SK-N-SH treated with all-trans-retinoic acid at 6 μM for 48 hours (cell line): ENCODE results near the gene MVB12A.

ENCODE experiments used
- ATAC-seq: fragments of 200-7000 bp; cut with Tn5 transposase; 3 replicates; pipeline ENCODE4 v1.9.1; 2020; ENCODE audit warnings: mild to moderate bottlenecking, moderate library complexity
- BACH2 ChIP-seq: fragments of 250-450 bp; sonication (Bioruptor Pico); IDR thresholded peaks from 2 replicates; pipeline ENCODE4 v1.9.0; 2021; ENCODE audit warnings: mild to moderate bottlenecking, borderline replicate concordance
- CREB5 ChIP-seq: fragments of 250-450 bp; sonication (Bioruptor Pico); IDR thresholded peaks from 2 replicates; pipeline ENCODE4 v1.5.1; 2020; ENCODE audit warnings: low read depth, mild to moderate bottlenecking, moderate library complexity
- CSDC2 ChIP-seq: fragments of 250-450 bp; sonication (Bioruptor Pico); IDR thresholded peaks from 2 replicates; pipeline ENCODE4 v1.5.0; 2020; ENCODE audit warnings: mild to moderate bottlenecking, moderate library complexity
- ESRRG ChIP-seq: fragments of 250-450 bp; sonication (Bioruptor Pico); IDR thresholded peaks from 2 replicates; pipeline ENCODE4 v1.6.1; 2021; ENCODE audit warnings: mild to moderate bottlenecking
- GLIS3 ChIP-seq: fragments of 250-450 bp; sonication (Bioruptor Pico); IDR thresholded peaks from 2 replicates; pipeline ENCODE4 v1.5.0; 2020; ENCODE audit warnings: mild to moderate bottlenecking, moderate library complexity
- ISL1 ChIP-seq: fragments of 250-450 bp; sonication (Bioruptor Pico); IDR thresholded peaks from 2 replicates; pipeline ENCODE4 v2.1.2; 2022; ENCODE audit warnings: mild to moderate bottlenecking, moderate library complexity
- OSR1 ChIP-seq: fragments of 250-450 bp; sonication (Bioruptor Pico); IDR thresholded peaks from 2 replicates; pipeline ENCODE4 v1.8.0; 2022; ENCODE audit warnings: moderate library complexity, mild to moderate bottlenecking, inconsistent platforms
- PATZ1 ChIP-seq: fragments of 250-450 bp; sonication (Bioruptor Pico); IDR thresholded peaks from 2 replicates; pipeline ENCODE4 v1.8.0; 2020; ENCODE audit warnings: mild to moderate bottlenecking, moderate library complexity, borderline replicate concordance
- PPARA ChIP-seq: fragments of 250-450 bp; sonication (Bioruptor Pico); IDR thresholded peaks from 2 replicates; pipeline ENCODE4 v1.5.0; 2020; ENCODE audit warnings: mild to moderate bottlenecking, borderline replicate concordance
- RARB ChIP-seq: fragments of 250-450 bp; sonication (Bioruptor Pico); IDR thresholded peaks from 2 replicates; pipeline ENCODE4 v1.8.0; 2021; ENCODE audit warnings: mild to moderate bottlenecking, moderate library complexity
- SNAI2 ChIP-seq: fragments of 250-450 bp; sonication (Bioruptor Pico); IDR thresholded peaks from 2 replicates; pipeline ENCODE4 v1.5.0; 2020; ENCODE audit warnings: mild to moderate bottlenecking, moderate library complexity
- TCF4 ChIP-seq: fragments of 250-450 bp; sonication (Bioruptor Pico); IDR thresholded peaks from 2 replicates; pipeline ENCODE4 v1.8.0; 2021; ENCODE audit warnings: mild to moderate bottlenecking, moderate library complexity, borderline replicate concordance
- TOX ChIP-seq: fragments of 250-450 bp; sonication (Bioruptor Pico); IDR thresholded peaks from 2 replicates; pipeline ENCODE4 v1.8.0; 2021; ENCODE audit warnings: mild to moderate bottlenecking, moderate library complexity, borderline replicate concordance
- ZFP3 ChIP-seq: fragments of 250-450 bp; sonication (Bioruptor Pico); IDR thresholded peaks from 2 replicates; pipeline ENCODE4 v1.5.0; 2020; ENCODE audit warnings: mild to moderate bottlenecking, moderate library complexity
- ZFP30 ChIP-seq: fragments of 450-650 bp; formaldehyde crosslinking; IDR thresholded peaks from 2 replicates; pipeline ENCODE4 v1.5.0; 2022; ENCODE audit warnings: mild to moderate bottlenecking, moderate library complexity
- ZNF565 ChIP-seq: fragments of 450-650 bp; formaldehyde crosslinking; conservative IDR thresholded peaks from 2 replicates; pipeline ENCODE4 v1.5.0; 2020; ENCODE audit warnings: low read depth, mild to moderate bottlenecking, moderate library complexity
- ZNF70 ChIP-seq: fragments of 450-650 bp; formaldehyde crosslinking; IDR thresholded peaks from 2 replicates; pipeline ENCODE4 v1.5.0; 2020; ENCODE audit warnings: mild to moderate bottlenecking, moderate library complexity
- TF ChIP-seq, protein P1 (sequence below): fragments of 250-450 bp; sonication (Bioruptor Pico); IDR thresholded peaks from 2 replicates; pipeline ENCODE4 v1.8.0; 2021; ENCODE audit warnings: low read depth, mild to moderate bottlenecking, moderate library complexity, borderline replicate concordance
- TF ChIP-seq, protein P2 (sequence below): fragments of 250-450 bp; sonication (Bioruptor Pico); IDR thresholded peaks from 2 replicates; pipeline ENCODE4 v1.5.0; 2020; ENCODE audit warnings: mild to moderate bottlenecking, moderate library complexity

The MVB12A gene

DNA sequence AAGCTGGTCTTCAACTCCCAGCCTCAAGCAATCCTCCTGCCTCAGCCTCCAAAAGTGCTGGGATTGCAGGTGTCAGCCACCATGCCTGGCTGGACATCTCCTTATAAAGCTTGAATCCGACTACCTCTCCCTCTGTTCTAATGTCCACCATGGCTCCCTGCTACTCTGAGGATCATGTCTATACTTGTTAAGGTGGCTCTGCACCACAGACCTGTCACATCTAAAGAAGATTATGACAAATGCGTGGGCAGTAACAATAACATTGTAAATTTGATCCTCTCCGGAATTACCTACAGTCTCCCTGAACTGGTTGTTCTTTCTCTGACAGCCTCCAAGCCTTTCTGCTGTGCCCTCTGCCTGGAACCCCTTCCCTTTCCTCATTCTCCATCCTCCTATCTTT is 39.1 kb downstream of the MVB12A start:
- TF ChIP-seq GLIS3 (CRISPR knock-in tag) = no peak
- no peak for TF ChIP-seq CREB5
- no peak for TF ChIP-seq ESRRG (CRISPR knock-in tag)
- TF ChIP-seq, protein P1, sequence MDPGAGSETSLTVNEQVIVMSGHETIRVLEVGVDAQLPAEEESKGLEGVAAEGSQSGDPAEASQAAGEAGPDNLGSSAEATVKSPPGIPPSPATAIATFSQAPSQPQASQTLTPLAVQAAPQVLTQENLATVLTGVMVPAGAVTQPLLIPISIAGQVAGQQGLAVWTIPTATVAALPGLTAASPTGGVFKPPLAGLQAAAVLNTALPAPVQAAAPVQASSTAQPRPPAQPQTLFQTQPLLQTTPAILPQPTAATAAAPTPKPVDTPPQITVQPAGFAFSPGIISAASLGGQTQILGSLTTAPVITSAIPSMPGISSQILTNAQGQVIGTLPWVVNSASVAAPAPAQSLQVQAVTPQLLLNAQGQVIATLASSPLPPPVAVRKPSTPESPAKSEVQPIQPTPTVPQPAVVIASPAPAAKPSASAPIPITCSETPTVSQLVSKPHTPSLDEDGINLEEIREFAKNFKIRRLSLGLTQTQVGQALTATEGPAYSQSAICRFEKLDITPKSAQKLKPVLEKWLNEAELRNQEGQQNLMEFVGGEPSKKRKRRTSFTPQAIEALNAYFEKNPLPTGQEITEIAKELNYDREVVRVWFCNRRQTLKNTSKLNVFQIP (CRISPR knock-in tag) = no peak
- TF ChIP-seq ZFP3 (CRISPR knock-in tag) = no peak
- TF ChIP-seq, all 23 proteins: peak for 0
- no peak for ATAC-seq

- no peak for ATAC-seq
Measured at GRCh38 chr19:17460372-17461230, 40.8 kb downstream of the MVB12A start, which contains the start of gene NXNL1. Gene NXNL1 (minus strand): TSS chr19:17460926. CDS start chr19:17460869, 57 bp downstream.

GRCh38 chr19:17466487-17466850 is 46.6 kb downstream of the MVB12A start:
- ATAC-seq = no peak
- TF ChIP-seq ZFP3 (CRISPR knock-in tag) = no peak
- TF ChIP-seq, protein P1 (CRISPR knock-in tag) = no peak

More at GRCh38 chr19:17460372-17461230, 40.8 kb downstream of the MVB12A start, which contains the start of gene NXNL1:
- TF ChIP-seq OSR1 (CRISPR knock-in tag) (no peak), ZFP30 (CRISPR knock-in tag) (no peak), PATZ1 (no peak), ZNF70 (CRISPR knock-in tag) (no peak), RARB (no peak), CSDC2 (no peak), ZFP3 (CRISPR knock-in tag) (no peak), ZNF565 (CRISPR knock-in tag) (no peak), TCF4 (CRISPR knock-in tag) (no peak), PPARA (CRISPR knock-in tag) (no peak), TOX (CRISPR knock-in tag) (no peak), ISL1 (CRISPR knock-in tag) (no peak), ESRRG (CRISPR knock-in tag) (no peak), BACH2 (CRISPR knock-in tag) (no peak), SNAI2 (no peak)
- TF ChIP-seq, protein P1 (CRISPR knock-in tag) = no peak
- TF ChIP-seq, protein P2, sequence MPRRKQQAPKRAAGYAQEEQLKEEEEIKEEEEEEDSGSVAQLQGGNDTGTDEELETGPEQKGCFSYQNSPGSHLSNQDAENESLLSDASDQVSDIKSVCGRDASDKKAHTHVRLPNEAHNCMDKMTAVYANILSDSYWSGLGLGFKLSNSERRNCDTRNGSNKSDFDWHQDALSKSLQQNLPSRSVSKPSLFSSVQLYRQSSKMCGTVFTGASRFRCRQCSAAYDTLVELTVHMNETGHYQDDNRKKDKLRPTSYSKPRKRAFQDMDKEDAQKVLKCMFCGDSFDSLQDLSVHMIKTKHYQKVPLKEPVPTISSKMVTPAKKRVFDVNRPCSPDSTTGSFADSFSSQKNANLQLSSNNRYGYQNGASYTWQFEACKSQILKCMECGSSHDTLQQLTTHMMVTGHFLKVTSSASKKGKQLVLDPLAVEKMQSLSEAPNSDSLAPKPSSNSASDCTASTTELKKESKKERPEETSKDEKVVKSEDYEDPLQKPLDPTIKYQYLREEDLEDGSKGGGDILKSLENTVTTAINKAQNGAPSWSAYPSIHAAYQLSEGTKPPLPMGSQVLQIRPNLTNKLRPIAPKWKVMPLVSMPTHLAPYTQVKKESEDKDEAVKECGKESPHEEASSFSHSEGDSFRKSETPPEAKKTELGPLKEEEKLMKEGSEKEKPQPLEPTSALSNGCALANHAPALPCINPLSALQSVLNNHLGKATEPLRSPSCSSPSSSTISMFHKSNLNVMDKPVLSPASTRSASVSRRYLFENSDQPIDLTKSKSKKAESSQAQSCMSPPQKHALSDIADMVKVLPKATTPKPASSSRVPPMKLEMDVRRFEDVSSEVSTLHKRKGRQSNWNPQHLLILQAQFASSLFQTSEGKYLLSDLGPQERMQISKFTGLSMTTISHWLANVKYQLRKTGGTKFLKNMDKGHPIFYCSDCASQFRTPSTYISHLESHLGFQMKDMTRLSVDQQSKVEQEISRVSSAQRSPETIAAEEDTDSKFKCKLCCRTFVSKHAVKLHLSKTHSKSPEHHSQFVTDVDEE (CRISPR knock-in tag) = no peak
